ENCODE data around the gene AHDC1. TPM values are rescaled to one million over a fixed set of nuclear protein-coding genes. Genes with fewer than 3 reads are reported as not detected.

The AHDC1 gene
- total and polyA plus RNA-seq, 7 donors = 1.8 to 34.1 (median 12.1) TPM

DNA sequence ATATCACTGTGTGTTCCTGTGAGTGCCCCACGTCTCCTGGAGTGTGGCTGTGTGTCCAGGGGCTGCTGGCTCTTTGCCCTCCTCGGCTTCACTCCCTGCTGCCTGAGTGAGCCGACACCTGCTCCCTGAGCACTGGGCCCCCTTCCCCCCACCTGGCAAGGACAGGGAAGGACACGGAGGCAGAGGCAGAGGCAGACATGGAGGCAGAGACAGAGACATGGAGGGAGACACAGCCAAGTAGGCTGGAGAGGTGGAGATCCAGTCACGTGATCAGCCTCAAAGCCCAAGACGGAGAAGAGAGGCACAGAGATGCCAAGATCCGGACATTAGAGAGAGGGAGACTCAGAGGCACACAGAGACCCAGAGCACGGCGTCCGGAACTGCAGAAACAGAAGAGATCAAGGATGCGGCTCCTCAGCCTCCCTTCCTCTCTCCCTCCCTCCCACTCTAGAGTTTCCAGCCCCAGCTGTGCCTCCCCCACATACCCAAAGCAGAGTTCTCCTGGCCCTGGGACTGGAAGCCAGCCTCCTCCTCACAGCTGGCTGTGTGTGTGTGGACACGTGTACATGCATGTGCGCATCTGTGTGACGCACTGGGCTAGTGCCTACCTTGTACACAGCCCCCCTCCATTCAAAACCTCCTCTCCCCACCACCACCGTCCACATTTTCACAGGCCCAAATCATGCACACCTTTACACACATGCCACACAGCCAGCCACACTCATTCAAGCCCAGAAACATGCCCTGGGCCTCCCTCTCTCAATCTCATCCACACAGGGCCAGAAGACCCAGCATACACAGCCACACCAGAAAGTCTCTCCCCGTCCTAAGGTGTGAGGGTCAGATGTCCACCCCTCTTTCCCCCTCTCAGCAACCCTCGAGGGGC is 74.9 kb downstream of the AHDC1 start:
- Histone ChIP-seq H3K27me3 (no peaks in the 10 kb centered on the region), H3K27ac (peak overlapping the region; percentile 90 to 96 (median 94)), H3K4me3 (peak overlapping the region; percentile 38 to 53 (median 48)), H3K9me3 (no peaks in the 10 kb centered on the region), H3K36me3 (peaks cover 7 to 12% (median 11%) of the 10 kb centered on the region in 4 donors), H3K4me1 (peaks cover 0 to 58% (median 56%) of the 10 kb centered on the region in 4 donors)
- TF ChIP-seq, protein P1, sequence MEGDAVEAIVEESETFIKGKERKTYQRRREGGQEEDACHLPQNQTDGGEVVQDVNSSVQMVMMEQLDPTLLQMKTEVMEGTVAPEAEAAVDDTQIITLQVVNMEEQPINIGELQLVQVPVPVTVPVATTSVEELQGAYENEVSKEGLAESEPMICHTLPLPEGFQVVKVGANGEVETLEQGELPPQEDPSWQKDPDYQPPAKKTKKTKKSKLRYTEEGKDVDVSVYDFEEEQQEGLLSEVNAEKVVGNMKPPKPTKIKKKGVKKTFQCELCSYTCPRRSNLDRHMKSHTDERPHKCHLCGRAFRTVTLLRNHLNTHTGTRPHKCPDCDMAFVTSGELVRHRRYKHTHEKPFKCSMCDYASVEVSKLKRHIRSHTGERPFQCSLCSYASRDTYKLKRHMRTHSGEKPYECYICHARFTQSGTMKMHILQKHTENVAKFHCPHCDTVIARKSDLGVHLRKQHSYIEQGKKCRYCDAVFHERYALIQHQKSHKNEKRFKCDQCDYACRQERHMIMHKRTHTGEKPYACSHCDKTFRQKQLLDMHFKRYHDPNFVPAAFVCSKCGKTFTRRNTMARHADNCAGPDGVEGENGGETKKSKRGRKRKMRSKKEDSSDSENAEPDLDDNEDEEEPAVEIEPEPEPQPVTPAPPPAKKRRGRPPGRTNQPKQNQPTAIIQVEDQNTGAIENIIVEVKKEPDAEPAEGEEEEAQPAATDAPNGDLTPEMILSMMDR (IDR thresholded peaks at IDR 0.05) = no peak
- TF ChIP-seq POLR2A (IDR thresholded peaks at IDR 0.05) = no peak
- peak in 3 of 4 donors; percentile 51 to 77 (median 68) for TF ChIP-seq POLR2AphosphoS5 (IDR thresholded peaks at IDR 0.05)
- TF ChIP-seq EP300 (IDR thresholded peaks at IDR 0.05) = no peak
- 35 to 53% methylated on average over 17 of the region's 17 CpGs for WGBS, 2 donors
- intact Hi-C loops (cut with DNase I) = loop anchor here (5.0 kb wide), 1 partner anchor 43 kb away; no protein-coding TSS in a partner anchor
- DNase-seq = peak; percentile 95

DNA sequence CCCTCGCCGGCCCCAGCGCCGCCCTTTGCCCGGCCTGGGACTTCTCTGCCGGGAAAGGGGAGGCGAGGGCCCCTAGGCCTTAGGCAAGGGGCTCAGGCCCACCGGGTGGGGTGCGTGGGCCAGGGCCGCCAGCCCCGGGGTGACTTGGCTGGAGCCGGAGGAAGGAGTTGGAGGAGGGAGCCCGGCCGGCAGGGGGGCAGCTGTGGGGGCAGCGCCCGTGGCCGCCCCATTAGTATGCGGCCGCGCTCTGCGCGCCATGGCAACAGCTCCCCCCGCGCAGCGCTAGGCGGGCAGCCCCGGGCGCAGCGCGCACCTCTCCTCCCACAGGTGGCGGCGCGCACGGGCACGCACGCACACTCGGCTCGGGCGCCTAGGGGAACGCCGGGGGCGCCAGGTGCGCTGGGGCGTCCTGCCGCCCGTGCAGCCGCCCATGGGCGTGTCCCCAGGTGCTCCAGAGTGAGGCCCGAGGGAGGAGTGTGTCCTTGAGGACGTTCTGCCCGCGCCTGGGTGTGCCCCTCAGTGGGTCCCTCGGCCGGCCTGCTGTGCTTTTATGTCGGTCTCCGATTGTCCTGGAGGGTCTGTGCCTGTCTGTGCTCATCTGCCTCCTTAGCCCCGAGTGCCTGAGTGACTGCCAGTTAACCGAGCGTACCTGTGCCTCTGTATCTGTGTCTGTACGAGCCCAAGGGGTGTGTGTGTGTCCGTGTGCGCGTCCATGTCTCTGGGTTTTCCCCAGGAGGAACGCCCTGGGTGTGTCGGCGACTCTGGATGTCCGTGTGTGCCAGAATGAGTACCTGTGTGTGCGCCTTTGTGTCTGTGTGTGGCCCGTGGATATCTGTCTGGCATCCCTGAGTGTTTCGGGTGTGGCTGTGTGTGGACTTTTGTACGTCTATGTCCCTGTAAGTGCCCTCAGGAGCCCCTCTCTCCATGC is 75.8 kb downstream of the AHDC1 start:
- no peak for DNase-seq
- Histone ChIP-seq H3K27ac (peak overlapping the region; percentile 90 to 96 (median 94)), H3K9me3 (no peaks in the 10 kb centered on the region), H3K27me3 (no peaks in the 10 kb centered on the region), H3K4me3 (peak overlapping the region; percentile 38 to 53 (median 48)), H3K36me3 (peaks cover 0 to 5% (median 4%) of the 10 kb centered on the region in 4 donors), H3K4me1 (peaks cover 0 to 67% (median 65%) of the 10 kb centered on the region in 4 donors)
- intact Hi-C loops (cut with DNase I) = loop anchor here (5.0 kb wide), 1 partner anchor 44 kb away; no protein-coding TSS in a partner anchor
- 1 to 5% methylated on average over 71 of the region's 71 CpGs for WGBS, 2 donors
- TF ChIP-seq POLR2AphosphoS5 (IDR thresholded peaks at IDR 0.05) (peak in 3 of 4 donors; percentile 15 to 53 (median 21)), EP300 (IDR thresholded peaks at IDR 0.05) (no peak)

DNA sequence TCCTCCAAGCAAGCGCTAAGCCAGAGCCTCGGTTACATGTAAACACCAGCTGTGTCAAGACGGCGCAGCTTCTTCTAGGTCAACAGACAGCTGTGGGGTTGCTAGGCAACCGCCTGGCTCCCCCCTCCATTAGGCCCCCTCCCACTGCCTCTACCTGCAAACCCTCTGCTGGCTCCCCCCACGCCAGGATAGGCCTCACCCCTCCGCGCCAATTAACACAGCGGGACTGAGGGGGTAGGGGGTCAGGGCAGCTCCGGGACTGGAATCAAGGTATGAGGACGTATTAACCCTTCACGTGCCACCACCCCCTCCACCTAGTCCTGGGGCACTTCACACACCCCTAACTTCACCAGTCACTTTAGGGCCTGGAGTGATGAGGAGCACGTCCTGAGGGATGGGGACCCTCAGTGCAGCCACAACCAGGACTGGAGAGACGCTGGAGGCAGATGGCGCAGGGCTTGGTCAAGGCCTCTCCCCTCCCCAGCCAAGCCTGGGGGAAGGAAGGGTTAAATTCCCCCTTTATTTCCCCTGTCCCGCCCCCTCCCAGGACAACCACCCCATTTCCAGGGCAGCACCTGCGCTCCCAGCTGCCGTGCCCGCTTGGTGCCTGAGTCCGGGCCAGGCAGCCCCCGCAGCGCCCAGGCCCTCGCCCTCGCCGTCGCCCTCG is 76.6 kb downstream of the AHDC1 start:
- Histone ChIP-seq H3K27me3 (no peaks in the 10 kb centered on the region), H3K4me1 (peaks cover 0 to 75% (median 73%) of the 10 kb centered on the region in 4 donors), H3K4me3 (peak overlapping the region; percentile 38 to 53 (median 48)), H3K36me3 (no peaks in the 10 kb centered on the region), H3K27ac (peak overlapping the region; percentile 90 to 96 (median 94)), H3K9me3 (no peaks in the 10 kb centered on the region)
- intact Hi-C loops (cut with DNase I) = loop anchor here (5.0 kb wide), 1 partner anchor 45 kb away; no protein-coding TSS in a partner anchor
- DNase-seq = peak; percentile 93
- TF ChIP-seq POLR2AphosphoS5 (IDR thresholded peaks at IDR 0.05) (peak in 1 of 4 donors; percentile 48), POLR2A (IDR thresholded peaks at IDR 0.05) (no peak), EP300 (IDR thresholded peaks at IDR 0.05) (no peak)
- TF ChIP-seq, protein P1 (IDR thresholded peaks at IDR 0.05) = no peak
- whole genome bisulfite sequencing, 2 donors = 6 to 18% methylated on average over 27 of the region's 27 CpGs

DNA sequence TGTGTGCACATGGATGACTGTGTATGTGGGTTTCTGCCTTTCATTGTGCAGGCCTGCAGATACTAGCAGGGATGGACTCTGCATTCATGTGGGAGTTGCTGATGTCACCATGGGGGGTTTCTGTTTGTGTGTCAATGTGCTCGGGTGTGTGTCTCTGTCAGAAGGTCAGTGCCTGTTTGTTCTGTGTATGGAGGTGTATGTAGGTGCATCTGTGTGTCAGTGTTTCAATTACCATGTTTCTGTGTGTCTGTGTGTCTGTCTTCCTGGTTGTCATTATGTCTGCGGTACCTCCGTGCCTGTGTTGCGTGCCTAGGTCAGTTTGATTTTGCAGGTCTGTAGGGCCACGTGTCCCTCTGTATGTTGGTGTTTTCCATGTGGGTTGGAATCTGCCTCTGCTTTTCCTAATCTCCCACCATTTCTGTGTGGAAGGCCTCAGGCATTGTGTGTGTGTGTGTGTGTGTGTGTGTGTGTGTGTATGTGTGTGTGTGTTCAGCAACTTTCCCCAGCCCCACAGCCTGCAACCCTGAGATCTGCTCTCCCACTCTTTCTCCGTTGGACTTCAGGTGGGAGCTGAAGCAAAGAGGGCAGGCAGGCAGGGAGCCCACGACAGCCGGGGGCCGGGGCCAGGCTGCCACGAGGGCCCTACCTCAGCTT is 77.2 kb downstream of the AHDC1 start:
- Histone ChIP-seq H3K36me3 (no peaks in the 10 kb centered on the region), H3K9me3 (no peaks in the 10 kb centered on the region), H3K4me1 (peaks cover 0 to 82% (median 80%) of the 10 kb centered on the region in 4 donors), H3K27ac (peak overlapping the region; percentile 90 to 96 (median 94)), H3K4me3 (peak overlapping the region; percentile 11 to 53 (median 33)), H3K27me3 (no peaks in the 10 kb centered on the region)
- DNase-seq = no peak
- intact Hi-C loops (cut with DNase I) = loop anchor here (5.0 kb wide), 1 partner anchor 46 kb away; no protein-coding TSS in a partner anchor
- 33 to 34% methylated on average over 10 of the region's 10 CpGs for WGBS, 2 donors
- no peak for TF ChIP-seq EP300 (IDR thresholded peaks at IDR 0.05)
- no peak for TF ChIP-seq POLR2AphosphoS5 (IDR thresholded peaks at IDR 0.05)
- no peak for TF ChIP-seq POLR2A (IDR thresholded peaks at IDR 0.05)
- TF ChIP-seq, protein P1 (IDR thresholded peaks at IDR 0.05) = no peak

Data from sigmoid colon (tissue), 7 donors.